Measurements from ENCODE around the gene TEX2.

DNA sequence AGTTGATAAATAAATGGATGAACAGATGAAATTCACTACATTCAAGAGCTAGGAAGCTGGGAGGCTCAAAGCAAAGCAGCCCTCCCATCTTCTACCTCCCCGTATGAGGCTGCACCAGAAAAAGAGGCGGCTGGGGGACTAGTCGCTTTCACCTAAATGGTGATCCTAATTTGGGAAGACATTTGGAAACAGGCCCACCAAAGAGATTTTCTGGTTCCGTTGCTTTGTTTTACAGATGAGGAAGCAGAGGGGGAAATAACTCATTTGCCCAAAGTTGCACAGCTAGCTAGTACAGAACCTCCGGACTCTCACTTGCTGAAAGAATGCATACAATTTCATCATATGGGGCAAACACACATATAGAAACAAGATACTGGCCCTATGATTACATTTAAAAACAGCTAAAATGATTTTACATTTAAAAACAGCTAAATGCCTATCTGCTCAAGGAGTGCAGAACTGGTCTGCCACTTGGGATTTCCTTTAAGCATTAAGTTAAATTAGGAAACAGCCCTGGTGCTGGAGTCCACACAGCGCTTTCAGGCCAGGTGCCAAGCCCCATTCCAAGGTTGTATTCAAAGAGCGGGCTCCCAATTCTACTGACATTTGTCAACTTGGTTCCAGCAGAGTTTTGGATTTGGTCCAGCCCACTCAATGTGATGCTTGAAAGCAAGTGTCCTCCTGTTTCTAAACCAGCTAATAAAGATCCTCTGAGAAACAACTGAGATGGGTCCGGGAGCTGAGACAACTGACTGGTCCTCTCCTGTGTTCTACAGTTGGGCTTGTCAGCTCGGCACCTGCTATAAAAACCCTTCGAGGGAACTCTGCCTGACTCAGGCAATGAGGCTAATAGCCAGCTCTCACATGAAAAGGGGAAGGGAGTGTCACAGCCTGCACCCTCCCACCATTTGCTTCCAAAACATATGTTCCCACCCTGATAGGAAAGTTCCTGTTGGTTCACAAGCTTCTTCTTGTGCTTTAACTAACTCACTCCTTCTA, 144.8 kb downstream of the TEX2 start:
- no peak for TF ChIP-seq EZH2 (IDR thresholded peaks at IDR 0.05; ENCODE audit: low read depth, unreplicated experiment)
- TF ChIP-seq, protein P1, sequence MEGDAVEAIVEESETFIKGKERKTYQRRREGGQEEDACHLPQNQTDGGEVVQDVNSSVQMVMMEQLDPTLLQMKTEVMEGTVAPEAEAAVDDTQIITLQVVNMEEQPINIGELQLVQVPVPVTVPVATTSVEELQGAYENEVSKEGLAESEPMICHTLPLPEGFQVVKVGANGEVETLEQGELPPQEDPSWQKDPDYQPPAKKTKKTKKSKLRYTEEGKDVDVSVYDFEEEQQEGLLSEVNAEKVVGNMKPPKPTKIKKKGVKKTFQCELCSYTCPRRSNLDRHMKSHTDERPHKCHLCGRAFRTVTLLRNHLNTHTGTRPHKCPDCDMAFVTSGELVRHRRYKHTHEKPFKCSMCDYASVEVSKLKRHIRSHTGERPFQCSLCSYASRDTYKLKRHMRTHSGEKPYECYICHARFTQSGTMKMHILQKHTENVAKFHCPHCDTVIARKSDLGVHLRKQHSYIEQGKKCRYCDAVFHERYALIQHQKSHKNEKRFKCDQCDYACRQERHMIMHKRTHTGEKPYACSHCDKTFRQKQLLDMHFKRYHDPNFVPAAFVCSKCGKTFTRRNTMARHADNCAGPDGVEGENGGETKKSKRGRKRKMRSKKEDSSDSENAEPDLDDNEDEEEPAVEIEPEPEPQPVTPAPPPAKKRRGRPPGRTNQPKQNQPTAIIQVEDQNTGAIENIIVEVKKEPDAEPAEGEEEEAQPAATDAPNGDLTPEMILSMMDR (conservative IDR thresholded peaks at IDR 0.05; ENCODE audit: low read depth in 2 of 2): no peak
- no peak for TF ChIP-seq ZNF114 (CRISPR knock-in tag; IDR thresholded peaks at IDR 0.05)
- no peak for TF ChIP-seq JUNB (IDR thresholded peaks at IDR 0.05; ENCODE audit: unreplicated experiment)
- TF ChIP-seq POLR2AphosphoS5 (IDR thresholded peaks at IDR 0.05; ENCODE audit: low read depth): no peak
- TF ChIP-seq, protein P2, sequence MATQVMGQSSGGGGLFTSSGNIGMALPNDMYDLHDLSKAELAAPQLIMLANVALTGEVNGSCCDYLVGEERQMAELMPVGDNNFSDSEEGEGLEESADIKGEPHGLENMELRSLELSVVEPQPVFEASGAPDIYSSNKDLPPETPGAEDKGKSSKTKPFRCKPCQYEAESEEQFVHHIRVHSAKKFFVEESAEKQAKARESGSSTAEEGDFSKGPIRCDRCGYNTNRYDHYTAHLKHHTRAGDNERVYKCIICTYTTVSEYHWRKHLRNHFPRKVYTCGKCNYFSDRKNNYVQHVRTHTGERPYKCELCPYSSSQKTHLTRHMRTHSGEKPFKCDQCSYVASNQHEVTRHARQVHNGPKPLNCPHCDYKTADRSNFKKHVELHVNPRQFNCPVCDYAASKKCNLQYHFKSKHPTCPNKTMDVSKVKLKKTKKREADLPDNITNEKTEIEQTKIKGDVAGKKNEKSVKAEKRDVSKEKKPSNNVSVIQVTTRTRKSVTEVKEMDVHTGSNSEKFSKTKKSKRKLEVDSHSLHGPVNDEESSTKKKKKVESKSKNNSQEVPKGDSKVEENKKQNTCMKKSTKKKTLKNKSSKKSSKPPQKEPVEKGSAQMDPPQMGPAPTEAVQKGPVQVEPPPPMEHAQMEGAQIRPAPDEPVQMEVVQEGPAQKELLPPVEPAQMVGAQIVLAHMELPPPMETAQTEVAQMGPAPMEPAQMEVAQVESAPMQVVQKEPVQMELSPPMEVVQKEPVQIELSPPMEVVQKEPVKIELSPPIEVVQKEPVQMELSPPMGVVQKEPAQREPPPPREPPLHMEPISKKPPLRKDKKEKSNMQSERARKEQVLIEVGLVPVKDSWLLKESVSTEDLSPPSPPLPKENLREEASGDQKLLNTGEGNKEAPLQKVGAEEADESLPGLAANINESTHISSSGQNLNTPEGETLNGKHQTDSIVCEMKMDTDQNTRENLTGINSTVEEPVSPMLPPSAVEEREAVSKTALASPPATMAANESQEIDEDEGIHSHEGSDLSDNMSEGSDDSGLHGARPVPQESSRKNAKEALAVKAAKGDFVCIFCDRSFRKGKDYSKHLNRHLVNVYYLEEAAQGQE (IDR thresholded peaks at IDR 0.05; ENCODE audit: unreplicated experiment): no peak
- no peak for TF ChIP-seq NANOG (IDR thresholded peaks at IDR 0.05; ENCODE audit: borderline replicate concordance)
- TF ChIP-seq CREB1 (CRISPR knock-in tag; IDR thresholded peaks at IDR 0.05; ENCODE audit: low read depth): no peak
- TF ChIP-seq, protein P3, sequence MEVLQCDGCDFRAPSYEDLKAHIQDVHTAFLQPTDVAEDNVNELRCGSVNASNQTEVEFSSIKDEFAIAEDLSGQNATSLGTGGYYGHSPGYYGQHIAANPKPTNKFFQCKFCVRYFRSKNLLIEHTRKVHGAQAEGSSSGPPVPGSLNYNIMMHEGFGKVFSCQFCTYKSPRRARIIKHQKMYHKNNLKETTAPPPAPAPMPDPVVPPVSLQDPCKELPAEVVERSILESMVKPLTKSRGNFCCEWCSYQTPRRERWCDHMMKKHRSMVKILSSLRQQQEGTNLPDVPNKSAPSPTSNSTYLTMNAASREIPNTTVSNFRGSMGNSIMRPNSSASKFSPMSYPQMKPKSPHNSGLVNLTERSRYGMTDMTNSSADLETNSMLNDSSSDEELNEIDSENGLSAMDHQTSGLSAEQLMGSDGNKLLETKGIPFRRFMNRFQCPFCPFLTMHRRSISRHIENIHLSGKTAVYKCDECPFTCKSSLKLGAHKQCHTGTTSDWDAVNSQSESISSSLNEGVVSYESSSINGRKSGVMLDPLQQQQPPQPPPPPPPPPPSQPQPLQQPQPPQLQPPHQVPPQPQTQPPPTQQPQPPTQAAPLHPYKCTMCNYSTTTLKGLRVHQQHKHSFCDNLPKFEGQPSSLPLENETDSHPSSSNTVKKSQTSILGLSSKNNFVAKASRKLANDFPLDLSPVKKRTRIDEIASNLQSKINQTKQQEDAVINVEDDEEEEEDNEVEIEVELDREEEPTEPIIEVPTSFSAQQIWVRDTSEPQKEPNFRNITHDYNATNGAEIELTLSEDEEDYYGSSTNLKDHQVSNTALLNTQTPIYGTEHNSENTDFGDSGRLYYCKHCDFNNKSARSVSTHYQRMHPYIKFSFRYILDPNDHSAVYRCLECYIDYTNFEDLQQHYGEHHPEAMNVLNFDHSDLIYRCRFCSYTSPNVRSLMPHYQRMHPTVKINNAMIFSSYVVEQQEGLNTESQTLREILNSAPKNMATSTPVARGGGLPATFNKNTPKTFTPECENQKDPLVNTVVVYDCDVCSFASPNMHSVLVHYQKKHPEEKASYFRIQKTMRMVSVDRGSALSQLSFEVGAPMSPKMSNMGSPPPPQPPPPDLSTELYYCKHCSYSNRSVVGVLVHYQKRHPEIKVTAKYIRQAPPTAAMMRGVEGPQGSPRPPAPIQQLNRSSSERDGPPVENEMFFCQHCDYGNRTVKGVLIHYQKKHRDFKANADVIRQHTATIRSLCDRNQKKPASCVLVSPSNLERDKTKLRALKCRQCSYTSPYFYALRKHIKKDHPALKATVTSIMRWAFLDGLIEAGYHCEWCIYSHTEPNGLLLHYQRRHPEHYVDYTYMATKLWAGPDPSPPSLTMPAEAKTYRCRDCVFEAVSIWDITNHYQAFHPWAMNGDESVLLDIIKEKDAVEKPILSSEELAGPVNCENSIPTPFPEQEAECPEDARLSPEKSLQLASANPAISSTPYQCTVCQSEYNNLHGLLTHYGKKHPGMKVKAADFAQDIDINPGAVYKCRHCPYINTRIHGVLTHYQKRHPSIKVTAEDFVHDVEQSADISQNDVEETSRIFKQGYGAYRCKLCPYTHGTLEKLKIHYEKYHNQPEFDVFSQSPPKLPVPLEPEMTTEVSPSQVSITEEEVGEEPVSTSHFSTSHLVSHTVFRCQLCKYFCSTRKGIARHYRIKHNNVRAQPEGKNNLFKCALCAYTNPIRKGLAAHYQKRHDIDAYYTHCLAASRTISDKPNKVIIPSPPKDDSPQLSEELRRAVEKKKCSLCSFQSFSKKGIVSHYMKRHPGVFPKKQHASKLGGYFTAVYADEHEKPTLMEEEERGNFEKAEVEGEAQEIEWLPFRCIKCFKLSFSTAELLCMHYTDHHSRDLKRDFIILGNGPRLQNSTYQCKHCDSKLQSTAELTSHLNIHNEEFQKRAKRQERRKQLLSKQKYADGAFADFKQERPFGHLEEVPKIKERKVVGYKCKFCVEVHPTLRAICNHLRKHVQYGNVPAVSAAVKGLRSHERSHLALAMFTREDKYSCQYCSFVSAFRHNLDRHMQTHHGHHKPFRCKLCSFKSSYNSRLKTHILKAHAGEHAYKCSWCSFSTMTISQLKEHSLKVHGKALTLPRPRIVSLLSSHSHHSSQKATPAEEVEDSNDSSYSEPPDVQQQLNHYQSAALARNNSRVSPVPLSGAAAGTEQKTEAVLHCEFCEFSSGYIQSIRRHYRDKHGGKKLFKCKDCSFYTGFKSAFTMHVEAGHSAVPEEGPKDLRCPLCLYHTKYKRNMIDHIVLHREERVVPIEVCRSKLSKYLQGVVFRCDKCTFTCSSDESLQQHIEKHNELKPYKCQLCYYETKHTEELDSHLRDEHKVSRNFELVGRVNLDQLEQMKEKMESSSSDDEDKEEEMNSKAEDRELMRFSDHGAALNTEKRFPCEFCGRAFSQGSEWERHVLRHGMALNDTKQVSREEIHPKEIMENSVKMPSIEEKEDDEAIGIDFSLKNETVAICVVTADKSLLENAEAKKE (CRISPR knock-in tag; IDR thresholded peaks at IDR 0.05): no peak
- TF ChIP-seq EZH2phosphoT487 (IDR thresholded peaks at IDR 0.05; ENCODE audit: unreplicated experiment): no peak
- no peak for TF ChIP-seq ZNF331 (CRISPR knock-in tag; IDR thresholded peaks at IDR 0.05; ENCODE audit: low read depth)
- TF ChIP-seq, protein P4, sequence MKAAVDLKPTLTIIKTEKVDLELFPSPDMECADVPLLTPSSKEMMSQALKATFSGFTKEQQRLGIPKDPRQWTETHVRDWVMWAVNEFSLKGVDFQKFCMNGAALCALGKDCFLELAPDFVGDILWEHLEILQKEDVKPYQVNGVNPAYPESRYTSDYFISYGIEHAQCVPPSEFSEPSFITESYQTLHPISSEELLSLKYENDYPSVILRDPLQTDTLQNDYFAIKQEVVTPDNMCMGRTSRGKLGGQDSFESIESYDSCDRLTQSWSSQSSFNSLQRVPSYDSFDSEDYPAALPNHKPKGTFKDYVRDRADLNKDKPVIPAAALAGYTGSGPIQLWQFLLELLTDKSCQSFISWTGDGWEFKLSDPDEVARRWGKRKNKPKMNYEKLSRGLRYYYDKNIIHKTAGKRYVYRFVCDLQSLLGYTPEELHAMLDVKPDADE (IDR thresholded peaks at IDR 0.05): no peak
- TF ChIP-seq STAT1 (IDR thresholded peaks at IDR 0.05; ENCODE audit: unreplicated experiment): no peak
